Lower lobe of right lung (tissue), 2 donors: ENCODE measurements around the gene PRKCH. TPM values are rescaled to one million over a fixed set of nuclear protein-coding genes. Genes with fewer than 3 reads are reported as not detected.

Source experiments
- ATAC-seq, 2 donors: fragments of 200-7000 bp; cut with Tn5 transposase; one replicate each; pipeline ENCODE4 v1.9.1; 2020 to 2022; ENCODE audit warnings: mild to moderate bottlenecking in 2 of 2, moderate library complexity in 2 of 2
- DNase-seq: peaks from one replicate; pipeline ENCODE4 v3.0.0-alpha.2; 2020
- H3K27ac ChIP-seq: fragments of 200-600 bp; one replicate; pipeline ENCODE4 v1.8.0; 2022
- H3K27me3 ChIP-seq: fragments of 200-600 bp; one replicate; pipeline ENCODE4 v1.8.0; 2022; ENCODE audit warnings: low read depth
- H3K36me3 ChIP-seq: fragments of 200-600 bp; one replicate; pipeline ENCODE4 v1.8.0; 2022; ENCODE audit warnings: mild to moderate bottlenecking
- H3K4me1 ChIP-seq: fragments of 200-600 bp; one replicate; pipeline ENCODE4 v1.8.0; 2022
- H3K4me3 ChIP-seq: fragments of 200-600 bp; one replicate; pipeline ENCODE4 v1.8.0; 2022; ENCODE audit warnings: mild to moderate bottlenecking
- H3K9me3 ChIP-seq: fragments of 200-600 bp; one replicate; pipeline ENCODE4 v1.8.0; 2022
- intact Hi-C: fragments of 100-400 bp; cut with DNase I; formaldehyde crosslinking; loops from one replicate; pipeline ENCODE4 v1.11.0; 2022
- total RNA-seq: library from RNA; stranded (reverse); fragmentation: NEBNext Ultra II Directional; extraction: Animal tissue kit (Norgen Biotek cat#: 25700); gene quantifications from one replicate; pipeline ENCODE4 v1.2.1, GENCODE V29; 2021
- TF ChIP-seq, protein P1 (sequence below): fragments of 200-600 bp; IDR thresholded peaks from one replicate; pipeline ENCODE4 v1.8.0; 2022; ENCODE audit warnings: antibody characterized with exemption, mild to moderate bottlenecking
- donor health status: DM: no; HTN: yes; CAD: no; lungs with severe emphysema.

Gene PRKCH
- total RNA-seq, 1 donor from 2014 or later = 60.9 TPM

DNA sequence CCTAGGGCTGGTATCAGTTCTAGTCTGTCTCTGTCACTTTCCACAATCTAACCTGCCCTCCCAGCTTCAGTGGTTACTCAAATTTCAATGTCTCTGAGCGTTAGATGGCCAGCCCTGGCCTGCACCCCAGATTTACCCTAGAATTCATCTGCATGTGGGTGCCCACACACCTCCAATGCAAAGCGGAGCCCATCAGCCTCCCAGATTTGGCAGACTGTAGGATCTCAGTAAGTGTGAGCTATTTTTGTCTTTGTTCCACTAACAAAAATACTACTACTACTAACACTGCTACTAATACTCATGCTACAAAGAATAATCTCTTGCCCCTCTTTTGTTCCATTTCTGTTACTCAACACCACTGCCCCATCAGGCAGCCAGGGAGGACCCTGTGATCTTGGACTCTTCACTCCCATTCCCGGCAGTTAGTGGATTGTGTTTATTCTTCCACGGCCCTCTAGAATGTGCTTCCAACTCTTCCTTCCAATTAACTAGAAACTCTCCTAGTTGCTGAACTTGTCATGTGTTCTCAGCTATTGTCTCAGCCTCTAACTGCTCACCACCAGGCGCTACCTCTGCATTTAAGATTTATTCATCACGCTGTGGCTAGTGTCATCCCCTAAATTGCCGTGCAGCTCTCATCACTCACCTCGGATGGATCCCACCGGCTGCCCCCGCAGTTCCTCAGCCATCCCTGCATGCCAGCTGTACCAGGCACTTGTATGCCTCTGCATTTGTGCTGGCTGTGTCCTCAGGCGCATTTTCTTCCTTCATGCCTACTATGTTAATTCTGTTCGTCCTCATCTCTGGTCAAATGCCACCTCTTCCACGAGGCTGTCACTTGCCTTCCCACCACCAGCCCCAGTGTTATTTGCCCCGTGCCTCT lies 223.3 kb downstream of the PRKCH start:
- Histone ChIP-seq H3K4me1 (peaks cover 38% of the 10 kb centered on the region), H3K27me3 (no peaks in the 10 kb centered on the region), H3K27ac (peak overlapping the region; percentile 54), H3K36me3 (peaks cover 29% of the 10 kb centered on the region), H3K9me3 (no peaks in the 10 kb centered on the region), H3K4me3 (no peak overlapping the region)
- ATAC-seq (no peak), DNase-seq (no peak)
- intact Hi-C loops = no loop called here
- TF ChIP-seq, protein P1, sequence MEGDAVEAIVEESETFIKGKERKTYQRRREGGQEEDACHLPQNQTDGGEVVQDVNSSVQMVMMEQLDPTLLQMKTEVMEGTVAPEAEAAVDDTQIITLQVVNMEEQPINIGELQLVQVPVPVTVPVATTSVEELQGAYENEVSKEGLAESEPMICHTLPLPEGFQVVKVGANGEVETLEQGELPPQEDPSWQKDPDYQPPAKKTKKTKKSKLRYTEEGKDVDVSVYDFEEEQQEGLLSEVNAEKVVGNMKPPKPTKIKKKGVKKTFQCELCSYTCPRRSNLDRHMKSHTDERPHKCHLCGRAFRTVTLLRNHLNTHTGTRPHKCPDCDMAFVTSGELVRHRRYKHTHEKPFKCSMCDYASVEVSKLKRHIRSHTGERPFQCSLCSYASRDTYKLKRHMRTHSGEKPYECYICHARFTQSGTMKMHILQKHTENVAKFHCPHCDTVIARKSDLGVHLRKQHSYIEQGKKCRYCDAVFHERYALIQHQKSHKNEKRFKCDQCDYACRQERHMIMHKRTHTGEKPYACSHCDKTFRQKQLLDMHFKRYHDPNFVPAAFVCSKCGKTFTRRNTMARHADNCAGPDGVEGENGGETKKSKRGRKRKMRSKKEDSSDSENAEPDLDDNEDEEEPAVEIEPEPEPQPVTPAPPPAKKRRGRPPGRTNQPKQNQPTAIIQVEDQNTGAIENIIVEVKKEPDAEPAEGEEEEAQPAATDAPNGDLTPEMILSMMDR = no peak

DNA sequence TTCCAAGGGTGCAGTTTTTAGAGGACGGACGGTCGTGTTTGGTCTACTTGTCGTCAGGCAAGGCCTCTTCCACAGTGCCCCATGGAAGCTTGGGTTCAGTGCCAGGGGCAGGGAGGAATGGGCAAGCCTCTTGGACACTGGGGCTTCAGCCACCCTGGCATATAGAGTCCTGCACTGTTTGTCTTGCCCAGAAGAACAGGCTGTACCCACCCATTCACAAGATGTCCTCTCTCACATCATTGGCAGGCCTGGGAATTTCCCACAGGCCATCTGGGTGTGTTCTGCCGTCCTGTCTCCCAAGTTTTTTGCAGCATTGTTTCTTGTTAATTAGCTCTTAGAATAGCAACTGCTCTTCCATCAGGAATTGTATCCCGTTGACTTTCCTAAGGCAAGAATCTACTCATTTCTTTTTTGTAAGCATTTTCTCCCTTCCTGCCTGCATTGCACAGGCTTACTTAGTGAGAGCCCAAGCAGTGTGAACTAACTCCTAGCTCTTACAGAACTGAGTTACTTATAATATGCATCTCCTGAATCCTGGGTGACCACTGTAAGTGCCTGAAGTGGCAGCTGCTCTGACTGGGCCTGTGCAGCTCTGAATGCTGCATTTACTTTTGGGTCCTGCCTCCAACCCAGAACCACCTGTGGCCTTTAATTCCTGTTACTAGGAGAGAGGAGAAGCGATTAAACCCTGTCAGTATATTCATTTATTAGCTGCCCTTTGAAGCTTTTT lies 224.5 kb downstream of the PRKCH start:
- peaks cover 38% of the 10 kb centered on the region for H3K4me1 ChIP-seq
- no peak for DNase-seq
- TF ChIP-seq, protein P1 = no peak
- H3K9me3 ChIP-seq = no peaks in the 10 kb centered on the region
- H3K27me3 ChIP-seq = no peaks in the 10 kb centered on the region
- peaks cover 41% of the 10 kb centered on the region for H3K36me3 ChIP-seq
- intact Hi-C loops = no loop called here
- H3K4me3 ChIP-seq = no peak overlapping the region
- ATAC-seq = peak in 1 of 2 donors; percentile 49
- no peak overlapping the region for H3K27ac ChIP-seq

DNA sequence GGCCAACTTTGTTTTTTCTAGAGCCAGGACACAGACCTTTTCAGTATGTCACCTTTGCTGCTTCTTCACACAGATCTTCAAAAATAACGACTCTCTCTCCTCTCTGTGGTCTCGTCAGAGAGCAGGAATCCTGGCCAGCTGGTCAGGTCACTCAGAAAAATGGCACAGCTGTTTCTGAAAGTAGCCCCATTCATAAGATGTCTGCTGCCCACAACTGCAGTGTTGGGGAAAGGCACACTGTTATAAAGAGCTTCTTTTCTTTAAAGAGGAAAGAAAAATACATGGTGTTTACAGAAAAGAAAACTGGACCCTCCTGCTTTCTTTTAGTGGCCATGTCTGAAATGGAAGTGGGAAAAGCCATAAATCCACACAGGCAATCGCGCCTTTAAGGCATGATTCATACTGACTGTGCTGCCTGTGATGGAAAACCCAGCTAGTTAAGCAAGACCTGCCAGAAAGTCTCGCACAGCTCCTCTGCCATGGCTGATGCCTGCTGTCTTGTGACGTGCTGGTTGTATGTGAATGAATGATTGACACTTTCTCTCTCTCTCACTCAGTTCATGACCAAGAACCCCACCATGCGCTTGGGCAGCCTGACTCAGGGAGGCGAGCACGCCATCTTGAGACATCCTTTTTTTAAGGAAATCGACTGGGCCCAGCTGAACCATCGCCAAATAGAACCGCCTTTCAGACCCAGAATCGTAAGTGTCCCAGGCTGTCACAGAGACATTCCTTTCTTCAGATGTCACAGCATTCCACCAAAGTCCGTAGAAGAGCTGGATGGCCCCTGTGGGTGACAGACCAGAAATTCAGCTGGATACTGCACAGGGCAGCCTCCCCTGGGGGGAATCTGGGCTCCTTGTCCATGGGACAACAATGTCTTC lies 226.0 kb downstream of the PRKCH start:
- Histone ChIP-seq H3K27me3 (no peaks in the 10 kb centered on the region), H3K36me3 (peaks cover 47% of the 10 kb centered on the region), H3K9me3 (no peaks in the 10 kb centered on the region), H3K4me3 (no peak overlapping the region), H3K4me1 (peaks cover 43% of the 10 kb centered on the region), H3K27ac (no peak overlapping the region)
- TF ChIP-seq, protein P1 = no peak
- ATAC-seq (no peak), DNase-seq (no peak)
- intact Hi-C loops = no loop called here

DNA sequence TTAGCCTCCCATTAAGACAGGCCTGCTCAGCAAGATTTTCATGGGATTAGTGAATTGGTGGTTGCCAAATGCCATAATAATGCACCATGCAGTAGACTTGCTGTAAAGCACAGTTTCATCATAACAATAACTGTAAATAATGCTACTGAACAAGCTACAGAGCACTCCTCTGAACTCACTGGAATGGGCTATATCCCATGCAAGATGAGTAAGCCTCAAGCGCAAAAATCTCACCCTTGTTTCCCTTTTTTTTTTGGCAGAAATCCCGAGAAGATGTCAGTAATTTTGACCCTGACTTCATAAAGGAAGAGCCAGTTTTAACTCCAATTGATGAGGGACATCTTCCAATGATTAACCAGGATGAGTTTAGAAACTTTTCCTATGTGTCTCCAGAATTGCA lies 228.0 kb downstream of the PRKCH start:
- intact Hi-C loops = no loop called here
- DNase-seq (no peak), ATAC-seq (no peak)
- no peaks in the 10 kb centered on the region for H3K9me3 ChIP-seq
- peaks cover 47% of the 10 kb centered on the region for H3K36me3 ChIP-seq
- no peak overlapping the region for H3K4me3 ChIP-seq
- no peaks in the 10 kb centered on the region for H3K27me3 ChIP-seq
- no peak overlapping the region for H3K27ac ChIP-seq
- TF ChIP-seq, protein P1 = no peak
- H3K4me1 ChIP-seq = peaks cover 44% of the 10 kb centered on the region

DNA sequence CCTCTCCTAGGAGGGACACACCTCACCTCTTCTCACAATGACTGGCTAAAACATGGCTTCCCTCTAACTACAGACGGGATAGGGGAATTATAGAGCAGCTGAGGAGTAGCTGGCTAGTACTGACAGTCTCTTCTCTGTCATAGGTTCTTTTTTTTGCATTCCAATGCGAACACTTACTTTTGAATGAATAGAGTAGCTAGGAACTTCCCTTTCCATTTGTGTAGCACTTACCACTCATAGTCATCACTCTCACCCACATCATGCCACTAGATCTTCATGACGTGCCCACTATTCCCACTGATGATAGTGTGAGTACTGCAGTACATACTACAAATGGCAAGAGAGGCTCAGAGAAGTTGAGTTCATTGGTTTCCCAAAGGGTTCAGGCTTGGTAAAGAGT lies 230.0 kb downstream of the PRKCH start:
- intact Hi-C loops = no loop called here
- Histone ChIP-seq H3K36me3 (peaks cover 47% of the 10 kb centered on the region), H3K4me3 (no peak overlapping the region), H3K27me3 (no peaks in the 10 kb centered on the region), H3K9me3 (no peaks in the 10 kb centered on the region), H3K4me1 (peaks cover 27% of the 10 kb centered on the region), H3K27ac (no peak overlapping the region)
- DNase-seq (no peak), ATAC-seq (no peak)
- TF ChIP-seq, protein P1 = no peak
